Measurements from ENCODE around the gene WNT1. TPM values are rescaled to one million over a fixed set of nuclear protein-coding genes. Genes with fewer than 3 reads are reported as not detected.

The WNT1 gene
- total and polyA plus RNA-seq, 8 donors: not detected

- H3K27me3 ChIP-seq: no peaks in the 10 kb centered on the region
- H3K9me3 ChIP-seq: no peaks in the 10 kb centered on the region
- WGBS, 5 donors: 0 to 2% (median 1%) methylated on average over 8 of the region's 8 CpGs
- H3K4me1 ChIP-seq: peaks cover 12 to 37% (median 27%) of the 10 kb centered on the region in 4 donors
- peak overlapping the region; percentile 83 to 98 (median 93) for H3K27ac ChIP-seq
- TF ChIP-seq EP300 (IDR thresholded peaks at IDR 0.05) (no peak), CTCF (IDR thresholded peaks at IDR 0.05) (peak in 1 of 7 experiments; percentile 15), POLR2A (IDR thresholded peaks at IDR 0.05) (no peak)
- intact Hi-C loops (cut with DNase I; ENCODE audit: low total_unique reads): no loop called here
- peaks cover 23 to 31% (median 27%) of the 10 kb centered on the region in 4 donors for H3K36me3 ChIP-seq
- H3K4me3 ChIP-seq: peak overlapping the region; percentile 72 to 79 (median 76)
- DNase-seq: no peak
Observed at GRCh38 chr12:49017891-49018260, 39.8 kb downstream of the WNT1 start.

- H3K27me3 ChIP-seq: no peaks in the 10 kb centered on the region
- intact Hi-C loops (cut with DNase I; ENCODE audit: low total_unique reads): no loop called here
- DNase-seq: peak; percentile 95 to 99
- peak in 2 of 7 experiments; percentile 40 to 47 for TF ChIP-seq CTCF (IDR thresholded peaks at IDR 0.05)
- peak; percentile 97 to 98 (median 98) for TF ChIP-seq POLR2AphosphoS5 (IDR thresholded peaks at IDR 0.05)
- TF ChIP-seq EP300 (IDR thresholded peaks at IDR 0.05): peak; percentile 21
- TF ChIP-seq POLR2A (IDR thresholded peaks at IDR 0.05): peak in 1 of 4 donors; percentile 55
- peak within 1 kb of the TSS; percentile 83 to 98 (median 93) for H3K27ac ChIP-seq
- H3K4me1 ChIP-seq: peaks cover 12 to 37% (median 27%) of the 10 kb centered on the region in 4 donors
- H3K36me3 ChIP-seq: peaks cover 26 to 31% (median 30%) of the 10 kb centered on the region in 4 donors
- H3K9me3 ChIP-seq: no peaks in the 10 kb centered on the region
- peak within 1 kb of the TSS; percentile 72 to 79 (median 76) for H3K4me3 ChIP-seq
- WGBS, 5 donors: 0 to 1% (median 0%) methylated on average over 57 to 59 of the region's 59 CpGs
Observed at GRCh38 chr12:49018261-49019119, 40.4 kb downstream of the WNT1 start, which contains the start of gene PRKAG1. Gene PRKAG1, minus strand, starts transcription at chr12:49018776. Its CDS starts 36 bp downstream, at chr12:49018740.

GRCh38 chr12:49019120-49019430, 41.0 kb downstream of the WNT1 start:
- WGBS, 5 donors: 3 to 9% (median 4%) methylated on average over 8 of the region's 8 CpGs
- Histone ChIP-seq H3K9me3 (no peaks in the 10 kb centered on the region), H3K36me3 (peaks cover 27 to 36% (median 36%) of the 10 kb centered on the region in 4 donors), H3K27me3 (no peaks in the 10 kb centered on the region), H3K4me3 (peak overlapping the region; percentile 72 to 79 (median 76)), H3K4me1 (peaks cover 12 to 37% (median 27%) of the 10 kb centered on the region in 4 donors), H3K27ac (peak overlapping the region; percentile 83 to 98 (median 93))
- intact Hi-C loops (cut with DNase I; ENCODE audit: low total_unique reads): no loop called here
- no peak for DNase-seq
- TF ChIP-seq POLR2A (IDR thresholded peaks at IDR 0.05): no peak

- Histone ChIP-seq H3K9me3 (no peaks in the 10 kb centered on the region), H3K27me3 (no peaks in the 10 kb centered on the region), H3K4me1 (peaks cover 12 to 37% (median 27%) of the 10 kb centered on the region in 4 donors), H3K36me3 (peaks cover 33 to 43% (median 42%) of the 10 kb centered on the region in 4 donors), H3K4me3 (peak overlapping the region; percentile 72 to 79 (median 76)), H3K27ac (peak overlapping the region; percentile 62 to 98 (median 93))
- peak in 1 of 2 donors; percentile 68 for DNase-seq
- WGBS, 5 donors: 50 to 71% (median 66%) methylated on average over 10 of the region's 10 CpGs
- intact Hi-C loops (cut with DNase I; ENCODE audit: low total_unique reads): no loop called here
- TF ChIP-seq EP300 (IDR thresholded peaks at IDR 0.05): no peak
- no peak for TF ChIP-seq CTCF (IDR thresholded peaks at IDR 0.05)
- no peak for TF ChIP-seq POLR2AphosphoS5 (IDR thresholded peaks at IDR 0.05)
- TF ChIP-seq POLR2A (IDR thresholded peaks at IDR 0.05): no peak
Observed at GRCh38 chr12:49019443-49020324, 41.6 kb downstream of the WNT1 start.
